ENCODE data around the gene CLDN6.

The CLDN6 gene

DNA sequence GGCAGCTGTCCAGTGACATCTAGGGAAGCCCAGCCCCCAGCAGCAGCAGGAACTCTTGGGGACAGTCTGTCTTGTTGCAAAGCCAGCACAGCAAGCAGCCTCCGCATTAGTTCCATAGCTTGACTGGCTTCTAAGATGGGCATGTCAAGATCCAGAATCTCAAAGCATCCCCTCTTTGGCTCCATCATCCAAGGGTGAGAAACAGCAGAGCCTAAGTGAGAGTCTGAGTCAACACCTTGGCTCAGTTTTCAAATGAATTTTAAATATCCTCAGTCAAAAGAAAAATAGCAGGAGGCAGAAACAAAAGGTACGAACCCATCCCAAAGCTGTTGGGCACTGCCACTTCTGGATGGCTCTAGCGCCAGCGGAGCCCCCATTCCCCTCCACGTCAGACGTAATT, 3.0 kb downstream of the CLDN6 start:
- Histone ChIP-seq H3K27me3 (peaks cover 60% of the 10 kb centered on the region), H4K20me1 (peaks cover 13% of the 10 kb centered on the region; the same call in 1 of the 2 replicates), H3K27ac (no peak overlapping the region), H3K9me3 (no peaks in the 10 kb centered on the region), H3K36me3 (no peaks in the 10 kb centered on the region), H3K4me3 (no peak overlapping the region), H3K4me1 (peaks cover 32% of the 10 kb centered on the region), H3K9ac (no peak overlapping the region), H3K4me2 (no peak overlapping the region)
- no peak for TF ChIP-seq Cebpa-rat (IDR thresholded peaks at IDR 0.05)

DNA sequence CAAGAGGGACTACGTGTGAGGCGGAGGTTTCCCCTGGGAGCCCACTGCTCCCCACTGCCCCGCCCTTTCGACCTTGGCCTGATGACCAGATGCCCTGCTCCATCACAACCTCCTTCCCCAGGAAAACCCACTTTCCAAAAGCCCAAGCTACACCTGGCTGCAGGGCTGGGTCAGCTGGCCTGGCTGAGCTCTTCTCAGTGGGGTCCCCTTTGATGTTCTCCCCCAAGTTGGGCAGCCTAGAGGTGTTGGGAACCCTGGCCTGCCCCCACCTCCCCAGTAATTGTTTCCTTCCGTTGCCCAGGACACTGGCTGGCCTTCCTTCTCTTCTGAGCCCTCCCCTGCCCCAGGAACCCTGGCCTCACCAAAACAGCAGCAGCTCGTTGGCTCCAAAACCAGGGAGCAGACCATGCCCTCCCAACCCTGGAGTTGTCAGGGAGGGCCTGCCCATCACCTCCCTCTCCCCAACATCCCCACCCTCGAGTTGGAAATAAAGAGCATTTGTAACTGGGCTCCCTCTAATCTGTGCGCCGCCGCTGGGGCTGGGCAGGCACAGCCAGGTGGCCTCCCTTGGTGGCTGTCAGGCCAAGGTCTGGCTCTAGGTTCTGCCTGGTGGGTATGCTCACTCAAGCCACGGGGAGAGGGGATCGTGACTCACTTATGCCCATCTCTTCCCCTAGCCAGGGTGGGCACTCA, 3.8 kb downstream of the CLDN6 start:
- Histone ChIP-seq H3K4me2 (no peak overlapping the region), H3K4me1 (peaks cover 25% of the 10 kb centered on the region), H3K36me3 (no peaks in the 10 kb centered on the region), H3K9me3 (no peaks in the 10 kb centered on the region), H4K20me1 (peaks cover 13% of the 10 kb centered on the region; the same call in 1 of the 2 replicates), H3K4me3 (no peak overlapping the region), H3K27ac (no peak overlapping the region), H3K9ac (no peak overlapping the region), H3K27me3 (peaks cover 64% of the 10 kb centered on the region)
- TF ChIP-seq Cebpa-rat (IDR thresholded peaks at IDR 0.05), result no peak

DNA sequence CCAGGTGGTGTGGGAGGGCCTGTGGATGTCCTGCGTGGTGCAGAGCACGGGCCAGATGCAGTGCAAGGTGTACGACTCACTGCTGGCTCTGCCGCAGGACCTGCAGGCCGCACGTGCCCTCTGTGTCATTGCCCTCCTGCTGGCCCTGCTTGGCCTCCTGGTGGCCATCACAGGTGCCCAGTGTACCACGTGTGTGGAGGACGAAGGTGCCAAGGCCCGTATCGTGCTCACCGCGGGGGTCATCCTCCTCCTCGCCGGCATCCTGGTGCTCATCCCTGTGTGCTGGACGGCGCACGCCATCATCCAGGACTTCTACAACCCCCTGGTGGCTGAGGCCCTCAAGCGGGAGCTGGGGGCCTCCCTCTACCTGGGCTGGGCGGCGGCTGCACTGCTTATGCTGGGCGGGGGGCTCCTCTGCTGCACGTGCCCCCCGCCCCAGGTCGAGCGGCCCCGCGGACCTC, 4.5 kb downstream of the CLDN6 start:
- no peaks in the 10 kb centered on the region for H3K36me3 ChIP-seq
- no peak overlapping the region for H3K4me3 ChIP-seq
- peaks cover 13% of the 10 kb centered on the region; the same call in 1 of the 2 replicates for H4K20me1 ChIP-seq
- no peaks in the 10 kb centered on the region for H3K9me3 ChIP-seq
- no peak for TF ChIP-seq Cebpa-rat (IDR thresholded peaks at IDR 0.05)
- H3K4me2 ChIP-seq, result no peak overlapping the region
- peaks cover 30% of the 10 kb centered on the region for H3K4me1 ChIP-seq
- H3K9ac ChIP-seq, result no peak overlapping the region
- peaks cover 62% of the 10 kb centered on the region for H3K27me3 ChIP-seq
- H3K27ac ChIP-seq, result no peak overlapping the region

DNA sequence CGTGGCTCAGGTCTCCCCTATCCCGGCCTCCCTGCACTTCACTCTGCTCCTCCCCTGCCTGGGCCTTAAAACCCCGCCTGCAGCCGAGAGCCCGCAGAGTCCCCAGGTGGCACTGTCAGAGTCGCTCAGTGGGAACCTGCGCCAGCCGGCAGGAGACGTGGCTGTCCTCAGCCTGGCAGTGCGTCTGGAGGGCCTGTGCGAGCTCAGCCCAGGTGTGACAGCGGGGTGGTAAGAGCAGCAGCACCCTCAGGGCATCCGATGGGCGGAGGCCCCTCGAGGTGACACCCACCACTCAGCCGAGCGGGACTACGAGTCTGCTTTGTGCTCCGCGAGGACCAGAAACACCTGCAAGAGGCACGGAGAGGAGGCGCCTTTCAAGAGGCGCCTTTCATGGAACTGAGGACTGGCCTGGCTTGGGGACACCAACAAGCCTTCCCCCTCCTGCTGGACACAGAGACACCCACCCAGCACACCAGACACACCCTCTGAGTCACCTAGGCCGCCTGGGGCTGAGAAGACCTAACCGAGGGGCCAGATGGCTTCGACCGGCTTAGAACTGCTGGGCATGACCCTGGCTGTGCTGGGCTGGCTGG, 5.1 kb downstream of the CLDN6 start, which contains the start of gene CLDN9:
TSS of gene CLDN9 (plus strand) at position 96 of the 593 bp plus-strand sequence. CDS start at position 536, 440 bp downstream.
- peaks cover 32% of the 10 kb centered on the region for H3K4me1 ChIP-seq
- peak within 1 kb of the TSS; percentile 59 for H3K4me2 ChIP-seq

DNA sequence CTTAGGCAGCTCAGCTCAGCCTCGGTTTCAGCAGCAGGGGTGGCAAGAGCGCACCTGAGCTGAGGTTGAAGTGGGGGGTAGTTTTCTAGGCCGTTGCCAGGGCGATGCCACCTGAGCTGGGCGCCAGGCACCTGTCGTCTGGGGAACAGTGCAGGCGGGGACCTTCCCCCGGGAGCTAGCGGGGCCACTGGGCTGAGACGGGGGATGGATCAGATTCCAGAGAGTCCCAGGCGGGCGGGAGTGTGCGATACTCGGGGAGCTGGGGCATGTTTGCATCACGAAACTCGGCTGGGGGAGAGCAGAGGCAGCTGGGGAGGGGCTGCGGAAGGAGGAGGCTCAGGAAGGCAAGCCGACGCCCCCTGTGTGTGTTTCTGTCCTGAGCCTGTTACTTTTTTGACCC, 5.7 kb downstream of the CLDN6 start:
- no peak overlapping the region for H3K4me3 ChIP-seq
- H3K9ac ChIP-seq, result no peak overlapping the region
- peaks cover 37% of the 10 kb centered on the region for H3K4me1 ChIP-seq
- H3K27me3 ChIP-seq, result peaks cover 66% of the 10 kb centered on the region
- H3K9me3 ChIP-seq, result no peaks in the 10 kb centered on the region
- peak overlapping the region; percentile 59 for H3K4me2 ChIP-seq
- H3K36me3 ChIP-seq, result no peaks in the 10 kb centered on the region
- H4K20me1 ChIP-seq, result peaks cover 13% of the 10 kb centered on the region; the same call in 1 of the 2 replicates
- TF ChIP-seq Cebpa-rat (IDR thresholded peaks at IDR 0.05), result no peak
- H3K27ac ChIP-seq, result no peak overlapping the region

More for the DNA sequence above, 5.1 kb downstream of the CLDN6 start, which contains the start of gene CLDN9:
- Histone ChIP-seq H4K20me1 (peaks cover 13% of the 10 kb centered on the region; the same call in 1 of the 2 replicates), H3K9ac (no peak within 1 kb of the TSS), H3K36me3 (no peaks in the 10 kb centered on the region), H3K9me3 (no peaks in the 10 kb centered on the region), H3K4me3 (no peak within 1 kb of the TSS), H3K27me3 (peaks cover 62% of the 10 kb centered on the region), H3K27ac (no peak within 1 kb of the TSS)
- no peak for TF ChIP-seq Cebpa-rat (IDR thresholded peaks at IDR 0.05)

DNA sequence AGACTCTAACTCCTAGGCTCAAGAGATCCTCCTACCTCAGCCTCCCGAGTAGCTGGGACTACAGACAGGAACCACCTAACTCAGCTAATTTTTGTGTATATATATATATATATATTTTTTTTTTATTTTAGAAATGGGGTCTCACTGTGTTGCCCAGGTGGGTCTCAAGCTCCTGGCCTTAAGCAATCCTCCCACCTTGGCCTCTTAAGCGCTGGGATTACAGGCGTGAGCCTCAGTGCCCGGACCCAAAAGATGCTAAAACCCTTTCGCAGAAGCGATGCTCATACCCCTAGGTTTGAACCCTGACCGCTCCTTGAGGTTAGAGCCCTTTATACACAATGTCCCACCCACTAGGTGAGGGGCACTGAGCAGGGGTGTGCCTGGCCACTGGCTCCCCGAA, 7.5 kb downstream of the CLDN6 start:
- H3K27ac ChIP-seq, result no peak overlapping the region
- H4K20me1 ChIP-seq, result peaks cover 13% of the 10 kb centered on the region; the same call in 1 of the 2 replicates
- peaks cover 46% of the 10 kb centered on the region for H3K4me1 ChIP-seq
- no peak overlapping the region for H3K4me2 ChIP-seq
- H3K36me3 ChIP-seq, result no peaks in the 10 kb centered on the region
- H3K27me3 ChIP-seq, result peaks cover 81% of the 10 kb centered on the region
- H3K9me3 ChIP-seq, result no peaks in the 10 kb centered on the region
- no peak overlapping the region for H3K4me3 ChIP-seq
- TF ChIP-seq Cebpa-rat (IDR thresholded peaks at IDR 0.05), result no peak
- H3K9ac ChIP-seq, result no peak overlapping the region

DNA sequence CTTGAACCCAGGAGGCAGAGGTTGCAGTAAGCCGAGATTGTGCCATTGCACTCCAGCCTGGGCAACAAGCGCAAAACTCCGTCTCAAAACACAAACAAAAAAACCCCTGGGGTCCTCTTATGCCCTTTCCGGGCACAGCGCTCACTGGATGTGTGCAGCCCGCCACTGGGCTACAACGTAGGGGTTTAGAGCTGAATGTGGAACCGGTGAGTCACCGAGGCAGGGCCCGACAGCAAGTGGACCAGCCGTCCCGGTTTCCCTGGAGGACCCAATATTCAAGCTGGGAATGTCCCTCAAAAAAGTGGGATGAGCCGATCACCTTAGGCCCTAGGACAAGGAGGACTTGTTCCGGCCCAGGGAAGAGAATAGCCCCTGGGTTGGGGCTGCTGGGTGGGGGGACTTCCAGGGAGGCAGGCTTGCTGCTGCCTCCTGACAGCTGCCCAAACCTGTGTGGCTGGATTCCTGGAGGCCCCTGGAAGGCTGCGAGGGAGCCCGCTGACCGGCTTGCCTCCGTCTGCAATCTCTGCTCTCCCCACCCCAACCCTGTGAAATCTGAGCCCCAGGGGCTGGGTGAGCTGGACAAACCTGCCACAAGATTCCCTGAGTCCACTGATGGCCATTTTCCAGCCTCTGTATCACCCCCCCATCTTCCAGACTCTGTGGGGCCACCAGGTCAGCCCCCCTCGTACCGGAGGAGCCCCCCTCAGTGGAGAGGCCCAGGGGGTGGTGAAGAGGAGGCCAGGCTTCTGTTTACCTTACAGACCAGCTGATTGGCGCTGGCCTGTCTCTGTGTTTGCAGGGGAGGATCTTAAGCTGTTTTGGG, 8.2 kb downstream of the CLDN6 start:
- no peak for TF ChIP-seq Cebpa-rat (IDR thresholded peaks at IDR 0.05)
- Histone ChIP-seq H3K36me3 (no peaks in the 10 kb centered on the region), H3K4me3 (no peak overlapping the region), H3K9me3 (no peaks in the 10 kb centered on the region), H3K4me2 (no peak overlapping the region), H3K27ac (no peak overlapping the region), H4K20me1 (peaks cover 13% of the 10 kb centered on the region; the same call in 1 of the 2 replicates), H3K27me3 (peaks cover 87% of the 10 kb centered on the region), H3K4me1 (peaks cover 46% of the 10 kb centered on the region), H3K9ac (no peak overlapping the region)

DNA sequence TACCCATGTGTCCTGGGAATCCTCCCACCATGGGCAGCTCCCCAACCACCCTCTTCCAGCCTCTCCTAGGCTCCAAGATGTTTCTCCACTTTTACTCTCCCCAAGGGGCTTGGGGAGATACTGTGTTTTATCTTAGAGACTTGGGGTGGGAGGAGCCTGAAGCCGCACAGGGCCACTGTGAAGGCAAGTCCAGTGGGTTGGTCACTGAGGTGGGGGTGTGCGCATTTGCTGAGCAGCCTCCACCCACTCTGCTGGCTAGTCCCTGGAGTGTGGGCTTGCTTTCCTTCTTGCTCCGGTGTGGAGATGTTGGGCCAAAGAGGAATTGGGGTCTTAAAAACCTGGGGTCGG, 9.3 kb downstream of the CLDN6 start:
- no peak overlapping the region for H3K9ac ChIP-seq
- no peaks in the 10 kb centered on the region for H3K36me3 ChIP-seq
- peaks cover 85% of the 10 kb centered on the region for H3K27me3 ChIP-seq
- no peaks in the 10 kb centered on the region for H3K9me3 ChIP-seq
- no peak for TF ChIP-seq Cebpa-rat (IDR thresholded peaks at IDR 0.05)
- H4K20me1 ChIP-seq, result peaks cover 10% of the 10 kb centered on the region; the same call in 1 of the 2 replicates
- 0 out of 2 replicates have a peak overlapping the region, but pooled peaks have one; percentile 35 for H3K27ac ChIP-seq
- peak overlapping the region; percentile 98 for H3K4me2 ChIP-seq
- H3K4me1 ChIP-seq, result peaks cover 46% of the 10 kb centered on the region
- H3K4me3 ChIP-seq, result peak overlapping the region; percentile 50

DNA sequence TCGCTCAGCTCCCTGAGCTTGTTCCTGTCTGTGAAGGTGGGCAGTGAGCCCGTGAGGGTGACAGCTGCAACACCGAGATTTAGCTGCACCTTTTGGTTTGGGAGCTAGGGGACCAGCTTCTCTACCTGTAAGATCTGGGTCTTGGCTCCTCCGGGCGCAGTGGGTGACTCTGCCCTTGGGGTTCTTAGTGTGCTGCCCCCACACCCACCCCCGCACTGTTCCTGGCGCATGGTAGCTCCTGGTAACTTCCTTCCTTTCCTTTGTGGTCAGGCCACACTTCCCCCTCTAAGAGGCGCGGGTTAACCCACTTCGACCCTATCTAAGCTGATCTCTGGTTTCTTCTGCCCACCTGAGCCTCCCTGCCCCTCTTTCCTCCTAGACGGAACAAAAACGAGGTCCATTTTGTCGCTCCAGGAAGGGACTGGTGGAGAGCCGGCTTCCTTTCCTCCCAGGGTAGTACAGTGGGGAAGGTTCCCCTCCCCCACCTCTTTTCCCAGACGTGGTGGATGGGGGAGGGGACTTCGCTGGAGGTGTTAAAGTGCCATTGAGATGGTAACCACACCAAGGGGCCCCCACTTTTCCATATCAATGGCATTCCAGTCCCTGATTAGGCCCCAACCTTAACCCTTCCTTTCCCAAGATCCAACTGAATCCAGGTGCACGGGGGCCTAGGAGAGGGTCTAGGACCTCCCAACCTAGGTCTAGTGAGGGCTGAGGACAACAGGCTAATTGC, 9.9 kb downstream of the CLDN6 start:
- peak overlapping the region; percentile 50 for H3K4me3 ChIP-seq
- H3K9ac ChIP-seq, result peak overlapping the region; percentile 3; the same call in 1 of the 2 replicates

More for the DNA sequence above, 9.9 kb downstream of the CLDN6 start:
- peaks cover 84% of the 10 kb centered on the region for H3K27me3 ChIP-seq
- peak overlapping the region; percentile 35; the same call in 1 of the 2 replicates for H3K27ac ChIP-seq
- H3K4me1 ChIP-seq, result peaks cover 44% of the 10 kb centered on the region
- no peaks in the 10 kb centered on the region for H3K36me3 ChIP-seq
- peaks cover 4% of the 10 kb centered on the region; the same call in 1 of the 2 replicates for H4K20me1 ChIP-seq
- no peak for TF ChIP-seq Cebpa-rat (IDR thresholded peaks at IDR 0.05)
- peak overlapping the region; percentile 98 for H3K4me2 ChIP-seq
- no peaks in the 10 kb centered on the region for H3K9me3 ChIP-seq

All from BLaER1 (cell line).